HepG2 (cell line): ENCODE data around the gene TTLL11. TPM values are rescaled to one million over a fixed set of nuclear protein-coding genes. Genes with fewer than 3 reads are reported as not detected.
A peak's percentile ranks its signal among the peaks of the same experiment; 100 is the strongest.

Experiments
- ATAC-seq: fragments of 200-7000 bp; cut with Tn5 transposase; 3 replicates; pipeline ENCODE4 v1.9.1; 2020; ENCODE audit warnings: mild to moderate bottlenecking, moderate library complexity
- BruUV-seq: library from RNA; stranded (reverse); fragments of 400-500 nt; replicated peaks from 2 replicates; lab custom pipeline; 2021; lab: Mats Ljungman, UMichigan
- CTCF ChIA-PET: fragments of 300-600 bp; formaldehyde crosslinking; extraction: SDS; loops from one replicate; lab custom pipeline; 2021; ENCODE audit warnings: low total read pairs, inconsistent platforms, low intra/inter-chr PET ratio; lab: Yijun Ruan, JAX
- POLR2A ChIA-PET: fragments of 350-600 bp; sonication (Branson Sonifier 250); formaldehyde crosslinking; loops from one replicate; lab custom pipeline; 2020; ENCODE audit warnings: antibody characterized with exemption, inconsistent platforms; lab: Yijun Ruan, JAX
- DNase-seq: peaks from one replicate; pipeline ENCODE4 v3.0.0-alpha.2; 2015; ENCODE audit warnings: low spot score
- FAIRE-seq: peaks from 3 replicates; lab custom pipeline; 2011; peaks lifted over from hg19 to GRCh38; lab: Jason Lieb, UNC
- H2AFZ ChIP-seq: one replicate; pipeline ENCODE4 v1.6.1; 2011; ENCODE audit warnings: low read length, inconsistent platforms
- H3K27ac ChIP-seq: fragments of 300-600 bp; 3 replicates; pipeline ENCODE4 v1.8.0; 2011; ENCODE audit warnings: mixed run types, mild to moderate bottlenecking, mixed read lengths, low read length, inconsistent platforms; ENCODE audit not compliant: insufficient read depth; ENCODE audit errors: extremely low read length
- H3K27me3 ChIP-seq, 2 experiments: fragments of 200-600 bp in 1 of 2; 2 replicates in 1 of 2; 3 replicates in 1 of 2; pipeline versions ENCODE4 v1.6.0 to v1.8.0; 2011; ENCODE audit warnings: low read length in 2 of 2, mild to moderate bottlenecking in 2 of 2, moderate library complexity in 2 of 2, inconsistent platforms in 1 of 2; ENCODE audit not compliant: insufficient read depth in 2 of 2, control insufficient read depth in 1 of 2
- H3K36me3 ChIP-seq, 2 experiments: fragments of 200-600 bp in 1 of 2; replicated peaks in 1 of 2; 2 replicates in 1 of 2; 3 replicates in 1 of 2; pipeline versions ENCODE4 v1.5.1 to v1.8.0; 2011; ENCODE audit warnings: low read length in 2 of 2, inconsistent platforms in 1 of 2; ENCODE audit not compliant: insufficient read depth in 2 of 2, control insufficient read depth in 1 of 2
- H3K4me1 ChIP-seq: 2 replicates; pipeline ENCODE4 v1.5.1; 2012; ENCODE audit warnings: low read length, inconsistent platforms; ENCODE audit not compliant: insufficient read depth
- H3K4me2 ChIP-seq: 2 replicates; pipeline ENCODE4 v1.6.0; 2011; ENCODE audit warnings: low read depth, low read length, inconsistent platforms
- H3K4me3 ChIP-seq, 3 experiments: fragments of 200-600 bp in 1 of 3; sonication (generic), shearing (Covaris generic) in 1 of 3; replicated peaks in 1 of 3; 2 replicates each; pipeline ENCODE4 v1.5.1; 2011 to 2016; ENCODE audit warnings: low read length in 3 of 3, inconsistent platforms in 2 of 3, low read depth in 2 of 3, mild to moderate bottlenecking in 2 of 3, control low read depth in 1 of 3, mixed read lengths in 1 of 3; ENCODE audit not compliant: insufficient read depth in 1 of 3
- H3K79me2 ChIP-seq: one replicate; pipeline ENCODE4 v1.6.1; 2011; ENCODE audit warnings: low read length, inconsistent platforms; ENCODE audit not compliant: insufficient read depth
- H3K9ac ChIP-seq: 2 replicates; pipeline ENCODE4 v1.6.0; 2011; ENCODE audit warnings: mild to moderate bottlenecking, low read depth, low read length, inconsistent platforms; ENCODE audit not compliant: insufficient read depth
- H3K9me3 ChIP-seq: 2 replicates; pipeline ENCODE4 v1.5.1; 2012; ENCODE audit warnings: mild to moderate bottlenecking, low read length
- H4K20me1 ChIP-seq: 2 replicates; pipeline ENCODE4 v1.6.0; 2011; ENCODE audit warnings: inconsistent platforms, mild to moderate bottlenecking, low read length, moderate library complexity; ENCODE audit not compliant: insufficient read depth
- HNRNPLL ChIP-seq: fragments of 200-400 bp; formaldehyde crosslinking; IDR thresholded peaks from 2 replicates; pipeline ENCODE4 v1.6.1; 2017; ENCODE audit warnings: mild to moderate bottlenecking, low read depth, low read length; ENCODE audit not compliant: poor library complexity, severe bottlenecking
- KLF16 ChIP-seq, 2 experiments: sonication (generic) in 1 of 2; formaldehyde crosslinking in 1 of 2; IDR thresholded peaks; 2 replicates each; pipeline versions ENCODE4 v1.6.1 to v1.8.0; 2016 to 2023; ENCODE audit warnings: missing genetic modification reagents in 2 of 2, missing compliant biosample characterization in 1 of 2
- NFKBIZ ChIP-seq: IDR thresholded peaks from 2 replicates; pipeline ENCODE4 v1.6.1; 2018; ENCODE audit warnings: missing genetic modification reagents, missing compliant biosample characterization
- PAF1 ChIP-seq: IDR thresholded peaks from 2 replicates; pipeline ENCODE4 v1.6.1; 2016; ENCODE audit warnings: missing genetic modification reagents, missing compliant biosample characterization
- RORA ChIP-seq: sonication (generic); formaldehyde crosslinking; IDR thresholded peaks from 2 replicates; pipeline ENCODE4 v1.5.0; 2020; ENCODE audit warnings: mild to moderate bottlenecking, missing genetic modification reagents, moderate library complexity
- SRF ChIP-seq: IDR thresholded peaks from 2 replicates; pipeline ENCODE4 v1.6.1; 2011; ENCODE audit warnings: mild to moderate bottlenecking, low read depth, low read length, moderate library complexity
- ZBTB8A ChIP-seq: sonication (generic); formaldehyde crosslinking; IDR thresholded peaks from 2 replicates; pipeline ENCODE4 v1.4.0; 2020; ENCODE audit warnings: mild to moderate bottlenecking, low read depth, missing genetic modification reagents, borderline replicate concordance
- WGBS: methylation state at CpG from one replicate; pipeline ENCODE4 v1.1.6; 2017; ENCODE audit warnings: low lambda C conversion rate; 5-methylcytosine and 5-hydroxymethylcytosine counted together
- in situ Hi-C: cut with HindIII; loops from 2 replicates; pipeline ENCODE4 v1.10.0; 2017; ENCODE audit warnings: low pct_unique_long_range_greater_than_20kb; ENCODE audit not compliant: extremely low pct_ligation_motif_present
- intact Hi-C: fragments of 100-400 bp; cut with micrococcal nuclease; formaldehyde crosslinking; loops from one replicate; pipeline ENCODE4 v1.10.0; 2022; ENCODE audit not compliant: unreplicated experiment
- polyA plus RNA-seq, 8 experiments: library from polyadenylated mRNA; depleted of rRNA in 3 of 8; stranded (reverse) in 7 of 8; unstranded in 1 of 8; fragments of >200 nt; fragmentation: Illumina TruSeq in 4 of 8; extraction: Trizol in 4 of 8; gene quantifications; 2 replicates each; pipeline versions ENCODE4 v1.2.1 to v1.2.3, GENCODE V29; 2011 to 2016; ENCODE audit warnings: low read depth in 4 of 8, missing spikeins in 1 of 8, mixed read lengths in 1 of 8; ENCODE audit not compliant: insufficient read depth in 1 of 8
- total RNA-seq, 5 experiments: library from RNA; depleted of rRNA; stranded (reverse); fragments of >200 nt; fragmentation: Illumina TruSeq; extraction: Trizol; gene quantifications; 2 replicates each; pipeline ENCODE4 v1.2.3, GENCODE V29; 2016; ENCODE audit warnings: low read depth in 1 of 5
- TF ChIP-seq, protein P1 (sequence below): IDR thresholded peaks from 2 replicates; pipeline ENCODE4 v1.6.1; 2016; ENCODE audit warnings: missing compliant biosample characterization, missing genetic modification reagents, borderline replicate concordance
- TF ChIP-seq, protein P2 (sequence below): sonication (generic); formaldehyde crosslinking; IDR thresholded peaks from 2 replicates; pipeline ENCODE4 v1.5.0; 2020; ENCODE audit warnings: missing genetic modification reagents
- TF ChIP-seq, protein P3 (sequence below): fragments of 450-650 bp; IDR thresholded peaks from 2 replicates; pipeline ENCODE4 v1.6.1; 2016

TTLL11 gene
- total and polyA plus RNA-seq, 2 of the 13 experiments (the other 11 are each of a cell fraction or from before 2014, with no cell fraction given), result 4.5 to 5.2 TPM

DNA sequence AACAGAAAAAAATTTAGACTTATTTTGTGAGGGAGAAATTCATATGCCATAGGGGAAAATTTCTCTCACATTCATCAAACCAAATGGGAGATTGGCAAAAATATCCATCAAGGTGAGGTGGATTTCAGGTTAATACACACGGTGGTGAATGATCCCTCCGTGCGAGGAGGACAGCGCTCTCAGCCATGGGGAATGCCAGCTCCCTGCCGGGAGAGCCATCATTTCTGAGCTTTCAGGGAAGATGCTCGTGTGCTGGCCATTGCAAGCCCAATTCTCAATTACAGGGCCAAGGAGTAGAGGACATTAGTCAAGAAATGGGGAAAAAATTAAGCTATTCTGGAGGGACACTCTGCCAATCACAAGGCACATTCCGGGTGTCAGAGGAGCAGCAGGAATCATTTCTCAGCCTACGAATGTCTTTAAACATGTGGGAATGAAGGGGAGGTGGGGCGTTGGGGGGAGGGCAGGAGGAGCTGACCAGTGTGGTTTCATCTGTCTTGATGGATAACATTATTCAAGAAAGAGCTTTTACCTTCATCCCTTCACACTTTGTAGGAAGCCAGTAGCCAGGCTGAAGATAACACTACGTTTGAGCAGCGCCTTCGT is 276.2 kb downstream of the TTLL11 start:
- FAIRE-seq (no peak), ATAC-seq (no peak), DNase-seq (no peak)
- TF ChIP-seq PAF1 (no peak), SRF (no peak), NFKBIZ (CRISPR knock-in tag) (no peak), KLF16 (CRISPR knock-in tag; IDR thresholded peaks at IDR 0.05) (no peak)
- TF ChIP-seq, protein P1, sequence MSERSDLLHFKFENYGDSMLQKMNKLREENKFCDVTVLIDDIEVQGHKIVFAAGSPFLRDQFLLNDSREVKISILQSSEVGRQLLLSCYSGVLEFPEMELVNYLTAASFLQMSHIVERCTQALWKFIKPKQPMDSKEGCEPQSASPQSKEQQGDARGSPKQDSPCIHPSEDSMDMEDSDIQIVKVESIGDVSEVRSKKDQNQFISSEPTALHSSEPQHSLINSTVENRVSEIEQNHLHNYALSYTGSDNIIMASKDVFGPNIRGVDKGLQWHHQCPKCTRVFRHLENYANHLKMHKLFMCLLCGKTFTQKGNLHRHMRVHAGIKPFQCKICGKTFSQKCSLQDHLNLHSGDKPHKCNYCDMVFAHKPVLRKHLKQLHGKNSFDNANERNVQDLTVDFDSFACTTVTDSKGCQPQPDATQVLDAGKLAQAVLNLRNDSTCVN (CRISPR knock-in tag), result no peak
- POLR2A ChIA-PET, result no interaction called here
- CTCF ChIA-PET, result no interaction called here
- H3K4me2 ChIP-seq, result no peak overlapping the region
- WGBS, result 50% methylated on average over 12 of the region's 12 CpGs
- H3K36me3 ChIP-seq, result no peaks in the 10 kb centered on the region
- H3K4me3 ChIP-seq, result no peak overlapping the region
- BruUV-seq, result no TSS peak
- H3K27ac ChIP-seq, result no peak overlapping the region
- no peaks in the 10 kb centered on the region for H3K79me2 ChIP-seq
- no peak overlapping the region for H3K9ac ChIP-seq
- no peaks in the 10 kb centered on the region for H3K9me3 ChIP-seq
- no peaks in the 10 kb centered on the region for H4K20me1 ChIP-seq
- peaks cover 1 to 76% of the 10 kb centered on the region in 2 experiments; a peak in 4 of 5 replicates for H3K27me3 ChIP-seq
- H2AFZ ChIP-seq, result no peak overlapping the region
- in situ Hi-C loops (no loop called here), intact Hi-C loops (no loop called here)
- H3K4me1 ChIP-seq, result no peaks in the 10 kb centered on the region

DNA sequence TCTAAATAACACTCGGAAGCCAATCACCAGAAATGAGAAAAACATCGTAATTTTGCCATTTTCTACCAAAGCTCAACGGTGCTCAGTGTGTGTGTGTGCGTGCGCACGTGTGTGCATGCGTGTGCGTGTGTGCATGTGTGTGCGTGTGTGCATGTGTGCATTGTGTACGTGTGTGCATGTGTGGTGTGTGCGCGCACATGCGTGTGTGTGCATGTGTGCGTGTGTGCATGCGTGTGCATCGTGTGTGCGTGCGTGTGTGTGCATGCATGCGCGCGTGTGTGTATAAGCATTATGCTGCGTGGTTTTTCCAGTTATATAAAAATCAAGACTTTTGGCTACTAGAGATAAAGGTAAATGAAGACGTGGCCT is 276.7 kb downstream of the TTLL11 start:
- in situ Hi-C loops, result no loop called here
- H3K4me2 ChIP-seq, result no peak overlapping the region
- 80% methylated on average over 23 of the region's 23 CpGs for WGBS

More for the DNA sequence above, 276.7 kb downstream of the TTLL11 start:
- ATAC-seq (no peak), DNase-seq (no peak), FAIRE-seq (no peak)
- Histone ChIP-seq H3K27ac (no peak overlapping the region), H3K79me2 (no peaks in the 10 kb centered on the region), H3K27me3 (peaks cover 1 to 78% of the 10 kb centered on the region in 2 experiments; a peak in 4 of 5 replicates), H3K4me1 (peaks cover 3% of the 10 kb centered on the region; the same call in 1 of the 2 replicates), H3K4me3 (no peak overlapping the region), H4K20me1 (no peaks in the 10 kb centered on the region), H3K36me3 (no peaks in the 10 kb centered on the region), H3K9me3 (no peaks in the 10 kb centered on the region), H2AFZ (no peak overlapping the region), H3K9ac (no peak overlapping the region)
- intact Hi-C loops, result no loop called here
- CTCF ChIA-PET, result no interaction called here
- no peak for TF ChIP-seq ZBTB8A (CRISPR knock-in tag)
- TF ChIP-seq, protein P2, sequence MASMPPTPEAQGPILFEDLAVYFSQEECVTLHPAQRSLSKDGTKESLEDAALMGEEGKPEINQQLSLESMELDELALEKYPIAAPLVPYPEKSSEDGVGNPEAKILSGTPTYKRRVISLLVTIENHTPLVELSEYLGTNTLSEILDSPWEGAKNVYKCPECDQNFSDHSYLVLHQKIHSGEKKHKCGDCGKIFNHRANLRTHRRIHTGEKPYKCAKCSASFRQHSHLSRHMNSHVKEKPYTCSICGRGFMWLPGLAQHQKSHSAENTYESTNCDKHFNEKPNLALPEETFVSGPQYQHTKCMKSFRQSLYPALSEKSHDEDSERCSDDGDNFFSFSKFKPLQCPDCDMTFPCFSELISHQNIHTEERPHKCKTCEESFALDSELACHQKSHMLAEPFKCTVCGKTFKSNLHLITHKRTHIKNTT (CRISPR knock-in tag), result no peak
- TF ChIP-seq RORA (CRISPR knock-in tag), result no peak
- peak; percentile 26 for TF ChIP-seq HNRNPLL
- TF ChIP-seq, protein P3, sequence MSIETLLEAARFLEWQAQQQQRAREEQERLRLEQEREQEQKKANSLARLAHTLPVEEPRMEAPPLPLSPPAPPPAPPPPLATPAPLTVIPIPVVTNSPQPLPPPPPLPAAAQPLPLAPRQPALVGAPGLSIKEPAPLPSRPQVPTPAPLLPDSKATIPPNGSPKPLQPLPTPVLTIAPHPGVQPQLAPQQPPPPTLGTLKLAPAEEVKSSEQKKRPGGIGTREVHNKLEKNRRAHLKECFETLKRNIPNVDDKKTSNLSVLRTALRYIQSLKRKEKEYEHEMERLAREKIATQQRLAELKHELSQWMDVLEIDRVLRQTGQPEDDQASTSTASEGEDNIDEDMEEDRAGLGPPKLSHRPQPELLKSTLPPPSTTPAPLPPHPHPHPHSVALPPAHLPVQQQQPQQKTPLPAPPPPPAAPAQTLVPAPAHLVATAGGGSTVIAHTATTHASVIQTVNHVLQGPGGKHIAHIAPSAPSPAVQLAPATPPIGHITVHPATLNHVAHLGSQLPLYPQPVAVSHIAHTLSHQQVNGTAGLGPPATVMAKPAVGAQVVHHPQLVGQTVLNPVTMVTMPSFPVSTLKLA, result peak; percentile 74
- BruUV-seq, result no TSS peak
- POLR2A ChIA-PET, result no interaction called here
